GM23338 (cell line): ENCODE measurements around the gene ZCCHC12. TPM values are rescaled to one million over a fixed set of nuclear protein-coding genes. Genes with fewer than 3 reads are reported as not detected.

Source experiments
- ATAC-seq: fragments of 200-7000 bp; cut with Tn5 transposase; 3 replicates; pipeline ENCODE4 v1.9.1; 2020
- DNase-seq: peaks from one replicate; pipeline ENCODE4 v3.0.0-alpha.2; 2015; ENCODE audit warnings: low spot score
- H2AFZ ChIP-seq: fragments of 200-600 bp; sonication (generic); 2 replicates; pipeline ENCODE4 v1.8.0; 2016; ENCODE audit warnings: antibody characterized with exemption, mild to moderate bottlenecking, moderate library complexity
- H3F3A ChIP-seq: fragments of 200-600 bp; sonication (generic); replicated peaks from 2 replicates; pipeline ENCODE4 v1.8.0; 2017; ENCODE audit warnings: antibody characterized with exemption, mixed run types, low read depth
- H3K27ac ChIP-seq: fragments of 200-600 bp; sonication (generic); 2 replicates; pipeline ENCODE4 v1.6.1; 2016; ENCODE audit warnings: low read depth
- H3K27me3 ChIP-seq: fragments of 200-600 bp; sonication (generic); 2 replicates; pipeline ENCODE4 v1.8.0; 2016; ENCODE audit warnings: mild to moderate bottlenecking, mixed run types, moderate library complexity; ENCODE audit not compliant: insufficient read depth
- H3K36me3 ChIP-seq: fragments of 200-600 bp; sonication (generic); 2 replicates; pipeline ENCODE4 v1.8.0; 2016; ENCODE audit warnings: mild to moderate bottlenecking; ENCODE audit not compliant: insufficient read depth
- H3K4me1 ChIP-seq: fragments of 200-600 bp; sonication (generic); 2 replicates; pipeline ENCODE4 v1.8.0; 2016; ENCODE audit warnings: mild to moderate bottlenecking, moderate library complexity; ENCODE audit not compliant: insufficient read depth
- H3K4me2 ChIP-seq: fragments of 200-600 bp; sonication (generic); 2 replicates; pipeline ENCODE4 v1.7.1; 2017; ENCODE audit warnings: mixed run types
- H3K4me3 ChIP-seq: fragments of 200-600 bp; sonication (generic); 2 replicates; pipeline ENCODE4 v1.6.1; 2016; ENCODE audit warnings: mixed run types
- H3K79me2 ChIP-seq: fragments of 200-600 bp; sonication (generic); replicated peaks from 2 replicates; pipeline ENCODE4 v1.8.0; 2017; ENCODE audit warnings: mild to moderate bottlenecking; ENCODE audit not compliant: insufficient read depth
- H3K9me2 ChIP-seq: fragments of 200-600 bp; sonication (generic); 2 replicates; pipeline ENCODE4 v1.8.0; 2017; ENCODE audit not compliant: insufficient read depth
- H4K20me1 ChIP-seq: fragments of 200-600 bp; sonication (generic); replicated peaks from 2 replicates; pipeline ENCODE4 v1.8.0; 2017; ENCODE audit warnings: mild to moderate bottlenecking; ENCODE audit not compliant: insufficient read depth
- H3K27ac Mint-ChIP-seq: 2 replicates; pipeline ENCODE4 v1.8.0; 2020; ENCODE audit warnings: inconsistent platforms, mild to moderate bottlenecking, moderate library complexity, mixed read lengths
- H3K27me3 Mint-ChIP-seq: 3 replicates; pipeline ENCODE4 v1.8.0; 2022; ENCODE audit warnings: low read depth, mild to moderate bottlenecking, moderate library complexity, mixed read lengths, inconsistent platforms; ENCODE audit not compliant: insufficient read depth, poor library complexity
- H3K36me3 Mint-ChIP-seq: 3 replicates; pipeline ENCODE4 v1.8.0; 2021; ENCODE audit warnings: low read depth, mild to moderate bottlenecking, inconsistent platforms, moderate library complexity, mixed read lengths
- H3K4me1 Mint-ChIP-seq: 3 replicates; pipeline ENCODE4 v1.8.0; 2020; ENCODE audit warnings: mild to moderate bottlenecking, inconsistent platforms, mixed read lengths
- H3K4me3 Mint-ChIP-seq: 3 replicates; pipeline ENCODE4 v1.8.0; 2021; ENCODE audit warnings: moderate library complexity, mild to moderate bottlenecking, inconsistent platforms, mixed read lengths
- H3K9me3 Mint-ChIP-seq: 3 replicates; pipeline ENCODE4 v1.8.0; 2020; ENCODE audit warnings: moderate library complexity, mild to moderate bottlenecking, inconsistent platforms, mixed read lengths
- CREB1 ChIP-seq: fragments of 250-450 bp; sonication (Bioruptor Pico); IDR thresholded peaks from 2 replicates; pipeline ENCODE4 v1.5.0; 2020; ENCODE audit warnings: low read depth, mild to moderate bottlenecking, moderate library complexity
- EZH2 ChIP-seq: fragments of 200-600 bp; sonication (generic); IDR thresholded peaks from one replicate; pipeline ENCODE4 v1.8.0; 2017; ENCODE audit warnings: antibody characterized with exemption, mild to moderate bottlenecking, low read depth; ENCODE audit not compliant: unreplicated experiment
- EZH2phosphoT487 ChIP-seq: fragments of 200-600 bp; sonication (generic); IDR thresholded peaks from one replicate; pipeline ENCODE4 v1.8.1; 2018; ENCODE audit warnings: antibody characterized with exemption; ENCODE audit not compliant: unreplicated experiment
- JUNB ChIP-seq: IDR thresholded peaks from one replicate; pipeline ENCODE4 v1.6.1; 2016; ENCODE audit warnings: antibody characterized with exemption; ENCODE audit not compliant: unreplicated experiment
- NANOG ChIP-seq: IDR thresholded peaks from 2 replicates; pipeline ENCODE4 v1.6.1; 2016; ENCODE audit warnings: antibody characterized with exemption, borderline replicate concordance
- POLR2AphosphoS5 ChIP-seq: IDR thresholded peaks from 2 replicates; pipeline ENCODE4 v1.6.1; 2016; ENCODE audit warnings: antibody characterized with exemption, low read depth
- STAT1 ChIP-seq: IDR thresholded peaks from one replicate; pipeline ENCODE4 v1.6.1; 2016; ENCODE audit warnings: antibody characterized with exemption; ENCODE audit not compliant: unreplicated experiment
- ZNF331 ChIP-seq: fragments of 250-450 bp; sonication (Bioruptor Pico); IDR thresholded peaks from 2 replicates; pipeline ENCODE4 v1.5.0; 2020; ENCODE audit warnings: low read depth, mild to moderate bottlenecking, moderate library complexity
- polyA plus RNA-seq: library from polyadenylated mRNA; unstranded; fragments of >200 nt; fragmentation: Nextera tagmentation; extraction: Ambion mirVana; gene quantifications from 2 replicates; pipeline ENCODE4 v1.2.1, GENCODE V29; 2016
- total RNA-seq: library from RNA; depleted of rRNA; stranded (reverse); fragments of >200 nt; shearing (Covaris generic); gene quantifications from 2 replicates; pipeline ENCODE4 v1.2.3, GENCODE V29; 2014
- TF ChIP-seq, protein P1 (sequence below): fragments of 250-450 bp; sonication (Bioruptor Pico); IDR thresholded peaks from 2 replicates; pipeline ENCODE4 v1.5.0; 2020; ENCODE audit warnings: mild to moderate bottlenecking, moderate library complexity
- TF ChIP-seq, protein P2 (sequence below): IDR thresholded peaks from 2 replicates; pipeline ENCODE4 v1.6.1; 2016; ENCODE audit warnings: antibody characterized with exemption
- TF ChIP-seq, protein P3 (sequence below), 2 experiments: fragments of 200-600 bp in 1 of 2; sonication (generic) in 1 of 2; conservative IDR thresholded peaks; 2 replicates each; pipeline versions ENCODE4 v1.5.1 to v1.6.1; 2016 to 2017; ENCODE audit warnings: antibody characterized with exemption in 2 of 2, low read depth in 2 of 2, mild to moderate bottlenecking in 2 of 2, moderate library complexity in 1 of 2
- TF ChIP-seq, protein P4 (sequence below): IDR thresholded peaks from one replicate; pipeline ENCODE4 v1.6.1; 2018; ENCODE audit warnings: antibody characterized with exemption; ENCODE audit not compliant: unreplicated experiment

ZCCHC12 gene
- total and polyA plus RNA-seq, 2 experiments from 2014 or later, result 0.32 to 0.38 TPM

DNA sequence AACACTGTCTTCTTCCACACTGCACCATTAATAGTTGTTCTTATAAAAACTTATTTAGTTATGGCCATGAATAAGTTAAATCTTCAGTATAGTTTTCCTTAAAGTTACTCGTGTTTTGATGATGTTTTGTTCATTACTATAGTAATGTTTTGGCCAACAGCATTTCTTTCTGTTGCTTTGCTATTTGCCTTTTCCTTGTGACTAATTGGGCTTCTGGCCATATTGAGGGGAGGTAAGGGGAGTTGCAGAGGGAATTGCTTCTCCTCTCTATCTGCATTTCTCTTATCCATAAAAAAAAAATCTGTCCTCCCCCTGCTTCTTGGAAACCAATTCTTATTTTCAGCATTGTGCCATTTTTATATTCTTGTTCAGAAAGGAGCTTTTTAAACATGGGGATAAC lies 42.7 kb upstream of the ZCCHC12 start (continued):
- TF ChIP-seq NANOG, result no peak

DNA sequence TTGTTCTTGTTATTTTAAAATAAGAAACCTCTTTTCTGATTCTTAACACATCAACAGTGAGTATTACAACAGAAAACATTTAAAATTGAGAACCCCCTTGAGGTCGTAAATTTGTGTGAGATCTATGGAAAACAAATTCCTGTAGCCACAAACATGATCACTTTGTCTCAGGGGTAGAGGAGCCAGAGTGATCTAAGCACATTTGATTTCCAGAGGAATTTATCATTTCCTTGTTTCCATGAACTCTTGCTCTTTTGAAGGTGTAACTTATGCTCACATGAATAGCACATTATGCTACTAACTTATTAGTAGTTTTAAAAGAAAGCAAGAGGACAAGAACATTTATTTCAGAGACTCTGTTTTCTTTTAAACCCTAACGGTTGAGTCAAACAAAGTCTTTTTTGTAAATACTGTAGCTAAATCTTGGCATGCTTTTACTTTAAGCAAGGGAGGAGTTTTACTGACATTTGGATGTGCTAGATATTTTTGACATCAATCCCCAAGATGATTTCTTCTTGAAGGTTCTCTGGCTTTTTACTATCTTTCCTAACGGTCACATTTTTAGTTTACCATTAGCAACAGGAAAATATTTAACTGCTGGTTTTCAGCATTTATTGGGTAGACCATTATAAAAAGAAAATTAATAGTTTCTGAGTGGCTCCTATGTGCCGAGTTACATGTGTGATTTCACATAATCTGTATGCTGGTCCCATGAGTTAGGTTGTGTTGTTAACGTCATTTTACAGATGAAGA lies 27.9 kb upstream of the ZCCHC12 start:
- H3K27ac Mint-ChIP-seq, result no peak overlapping the region

More for the DNA sequence above, 27.9 kb upstream of the ZCCHC12 start:
- no peaks in the 10 kb centered on the region for H3K9me3 Mint-ChIP-seq
- H3F3A ChIP-seq, result no peaks in the 10 kb centered on the region
- H3K4me1 ChIP-seq, result peaks cover 4% of the 10 kb centered on the region
- DNase-seq (no peak), ATAC-seq (no peak)
- H3K36me3 Mint-ChIP-seq, result no peaks in the 10 kb centered on the region
- no peaks in the 10 kb centered on the region for H3K36me3 ChIP-seq
- no peak overlapping the region for H3K4me2 ChIP-seq
- H3K27me3 Mint-ChIP-seq, result no peaks in the 10 kb centered on the region
- TF ChIP-seq CREB1 (CRISPR knock-in tag) (no peak), NANOG (no peak), EZH2phosphoT487 (no peak), EZH2 (no peak), JUNB (no peak), STAT1 (no peak), POLR2AphosphoS5 (no peak), ZNF331 (no peak)
- TF ChIP-seq, protein P1, sequence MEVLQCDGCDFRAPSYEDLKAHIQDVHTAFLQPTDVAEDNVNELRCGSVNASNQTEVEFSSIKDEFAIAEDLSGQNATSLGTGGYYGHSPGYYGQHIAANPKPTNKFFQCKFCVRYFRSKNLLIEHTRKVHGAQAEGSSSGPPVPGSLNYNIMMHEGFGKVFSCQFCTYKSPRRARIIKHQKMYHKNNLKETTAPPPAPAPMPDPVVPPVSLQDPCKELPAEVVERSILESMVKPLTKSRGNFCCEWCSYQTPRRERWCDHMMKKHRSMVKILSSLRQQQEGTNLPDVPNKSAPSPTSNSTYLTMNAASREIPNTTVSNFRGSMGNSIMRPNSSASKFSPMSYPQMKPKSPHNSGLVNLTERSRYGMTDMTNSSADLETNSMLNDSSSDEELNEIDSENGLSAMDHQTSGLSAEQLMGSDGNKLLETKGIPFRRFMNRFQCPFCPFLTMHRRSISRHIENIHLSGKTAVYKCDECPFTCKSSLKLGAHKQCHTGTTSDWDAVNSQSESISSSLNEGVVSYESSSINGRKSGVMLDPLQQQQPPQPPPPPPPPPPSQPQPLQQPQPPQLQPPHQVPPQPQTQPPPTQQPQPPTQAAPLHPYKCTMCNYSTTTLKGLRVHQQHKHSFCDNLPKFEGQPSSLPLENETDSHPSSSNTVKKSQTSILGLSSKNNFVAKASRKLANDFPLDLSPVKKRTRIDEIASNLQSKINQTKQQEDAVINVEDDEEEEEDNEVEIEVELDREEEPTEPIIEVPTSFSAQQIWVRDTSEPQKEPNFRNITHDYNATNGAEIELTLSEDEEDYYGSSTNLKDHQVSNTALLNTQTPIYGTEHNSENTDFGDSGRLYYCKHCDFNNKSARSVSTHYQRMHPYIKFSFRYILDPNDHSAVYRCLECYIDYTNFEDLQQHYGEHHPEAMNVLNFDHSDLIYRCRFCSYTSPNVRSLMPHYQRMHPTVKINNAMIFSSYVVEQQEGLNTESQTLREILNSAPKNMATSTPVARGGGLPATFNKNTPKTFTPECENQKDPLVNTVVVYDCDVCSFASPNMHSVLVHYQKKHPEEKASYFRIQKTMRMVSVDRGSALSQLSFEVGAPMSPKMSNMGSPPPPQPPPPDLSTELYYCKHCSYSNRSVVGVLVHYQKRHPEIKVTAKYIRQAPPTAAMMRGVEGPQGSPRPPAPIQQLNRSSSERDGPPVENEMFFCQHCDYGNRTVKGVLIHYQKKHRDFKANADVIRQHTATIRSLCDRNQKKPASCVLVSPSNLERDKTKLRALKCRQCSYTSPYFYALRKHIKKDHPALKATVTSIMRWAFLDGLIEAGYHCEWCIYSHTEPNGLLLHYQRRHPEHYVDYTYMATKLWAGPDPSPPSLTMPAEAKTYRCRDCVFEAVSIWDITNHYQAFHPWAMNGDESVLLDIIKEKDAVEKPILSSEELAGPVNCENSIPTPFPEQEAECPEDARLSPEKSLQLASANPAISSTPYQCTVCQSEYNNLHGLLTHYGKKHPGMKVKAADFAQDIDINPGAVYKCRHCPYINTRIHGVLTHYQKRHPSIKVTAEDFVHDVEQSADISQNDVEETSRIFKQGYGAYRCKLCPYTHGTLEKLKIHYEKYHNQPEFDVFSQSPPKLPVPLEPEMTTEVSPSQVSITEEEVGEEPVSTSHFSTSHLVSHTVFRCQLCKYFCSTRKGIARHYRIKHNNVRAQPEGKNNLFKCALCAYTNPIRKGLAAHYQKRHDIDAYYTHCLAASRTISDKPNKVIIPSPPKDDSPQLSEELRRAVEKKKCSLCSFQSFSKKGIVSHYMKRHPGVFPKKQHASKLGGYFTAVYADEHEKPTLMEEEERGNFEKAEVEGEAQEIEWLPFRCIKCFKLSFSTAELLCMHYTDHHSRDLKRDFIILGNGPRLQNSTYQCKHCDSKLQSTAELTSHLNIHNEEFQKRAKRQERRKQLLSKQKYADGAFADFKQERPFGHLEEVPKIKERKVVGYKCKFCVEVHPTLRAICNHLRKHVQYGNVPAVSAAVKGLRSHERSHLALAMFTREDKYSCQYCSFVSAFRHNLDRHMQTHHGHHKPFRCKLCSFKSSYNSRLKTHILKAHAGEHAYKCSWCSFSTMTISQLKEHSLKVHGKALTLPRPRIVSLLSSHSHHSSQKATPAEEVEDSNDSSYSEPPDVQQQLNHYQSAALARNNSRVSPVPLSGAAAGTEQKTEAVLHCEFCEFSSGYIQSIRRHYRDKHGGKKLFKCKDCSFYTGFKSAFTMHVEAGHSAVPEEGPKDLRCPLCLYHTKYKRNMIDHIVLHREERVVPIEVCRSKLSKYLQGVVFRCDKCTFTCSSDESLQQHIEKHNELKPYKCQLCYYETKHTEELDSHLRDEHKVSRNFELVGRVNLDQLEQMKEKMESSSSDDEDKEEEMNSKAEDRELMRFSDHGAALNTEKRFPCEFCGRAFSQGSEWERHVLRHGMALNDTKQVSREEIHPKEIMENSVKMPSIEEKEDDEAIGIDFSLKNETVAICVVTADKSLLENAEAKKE (CRISPR knock-in tag), result no peak
- TF ChIP-seq, protein P2, sequence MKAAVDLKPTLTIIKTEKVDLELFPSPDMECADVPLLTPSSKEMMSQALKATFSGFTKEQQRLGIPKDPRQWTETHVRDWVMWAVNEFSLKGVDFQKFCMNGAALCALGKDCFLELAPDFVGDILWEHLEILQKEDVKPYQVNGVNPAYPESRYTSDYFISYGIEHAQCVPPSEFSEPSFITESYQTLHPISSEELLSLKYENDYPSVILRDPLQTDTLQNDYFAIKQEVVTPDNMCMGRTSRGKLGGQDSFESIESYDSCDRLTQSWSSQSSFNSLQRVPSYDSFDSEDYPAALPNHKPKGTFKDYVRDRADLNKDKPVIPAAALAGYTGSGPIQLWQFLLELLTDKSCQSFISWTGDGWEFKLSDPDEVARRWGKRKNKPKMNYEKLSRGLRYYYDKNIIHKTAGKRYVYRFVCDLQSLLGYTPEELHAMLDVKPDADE, result no peak
- TF ChIP-seq, protein P3, sequence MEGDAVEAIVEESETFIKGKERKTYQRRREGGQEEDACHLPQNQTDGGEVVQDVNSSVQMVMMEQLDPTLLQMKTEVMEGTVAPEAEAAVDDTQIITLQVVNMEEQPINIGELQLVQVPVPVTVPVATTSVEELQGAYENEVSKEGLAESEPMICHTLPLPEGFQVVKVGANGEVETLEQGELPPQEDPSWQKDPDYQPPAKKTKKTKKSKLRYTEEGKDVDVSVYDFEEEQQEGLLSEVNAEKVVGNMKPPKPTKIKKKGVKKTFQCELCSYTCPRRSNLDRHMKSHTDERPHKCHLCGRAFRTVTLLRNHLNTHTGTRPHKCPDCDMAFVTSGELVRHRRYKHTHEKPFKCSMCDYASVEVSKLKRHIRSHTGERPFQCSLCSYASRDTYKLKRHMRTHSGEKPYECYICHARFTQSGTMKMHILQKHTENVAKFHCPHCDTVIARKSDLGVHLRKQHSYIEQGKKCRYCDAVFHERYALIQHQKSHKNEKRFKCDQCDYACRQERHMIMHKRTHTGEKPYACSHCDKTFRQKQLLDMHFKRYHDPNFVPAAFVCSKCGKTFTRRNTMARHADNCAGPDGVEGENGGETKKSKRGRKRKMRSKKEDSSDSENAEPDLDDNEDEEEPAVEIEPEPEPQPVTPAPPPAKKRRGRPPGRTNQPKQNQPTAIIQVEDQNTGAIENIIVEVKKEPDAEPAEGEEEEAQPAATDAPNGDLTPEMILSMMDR (conservative IDR thresholded peaks at IDR 0.05; ENCODE audit: low read depth in 2 of 2), result no peak
- TF ChIP-seq, protein P4, sequence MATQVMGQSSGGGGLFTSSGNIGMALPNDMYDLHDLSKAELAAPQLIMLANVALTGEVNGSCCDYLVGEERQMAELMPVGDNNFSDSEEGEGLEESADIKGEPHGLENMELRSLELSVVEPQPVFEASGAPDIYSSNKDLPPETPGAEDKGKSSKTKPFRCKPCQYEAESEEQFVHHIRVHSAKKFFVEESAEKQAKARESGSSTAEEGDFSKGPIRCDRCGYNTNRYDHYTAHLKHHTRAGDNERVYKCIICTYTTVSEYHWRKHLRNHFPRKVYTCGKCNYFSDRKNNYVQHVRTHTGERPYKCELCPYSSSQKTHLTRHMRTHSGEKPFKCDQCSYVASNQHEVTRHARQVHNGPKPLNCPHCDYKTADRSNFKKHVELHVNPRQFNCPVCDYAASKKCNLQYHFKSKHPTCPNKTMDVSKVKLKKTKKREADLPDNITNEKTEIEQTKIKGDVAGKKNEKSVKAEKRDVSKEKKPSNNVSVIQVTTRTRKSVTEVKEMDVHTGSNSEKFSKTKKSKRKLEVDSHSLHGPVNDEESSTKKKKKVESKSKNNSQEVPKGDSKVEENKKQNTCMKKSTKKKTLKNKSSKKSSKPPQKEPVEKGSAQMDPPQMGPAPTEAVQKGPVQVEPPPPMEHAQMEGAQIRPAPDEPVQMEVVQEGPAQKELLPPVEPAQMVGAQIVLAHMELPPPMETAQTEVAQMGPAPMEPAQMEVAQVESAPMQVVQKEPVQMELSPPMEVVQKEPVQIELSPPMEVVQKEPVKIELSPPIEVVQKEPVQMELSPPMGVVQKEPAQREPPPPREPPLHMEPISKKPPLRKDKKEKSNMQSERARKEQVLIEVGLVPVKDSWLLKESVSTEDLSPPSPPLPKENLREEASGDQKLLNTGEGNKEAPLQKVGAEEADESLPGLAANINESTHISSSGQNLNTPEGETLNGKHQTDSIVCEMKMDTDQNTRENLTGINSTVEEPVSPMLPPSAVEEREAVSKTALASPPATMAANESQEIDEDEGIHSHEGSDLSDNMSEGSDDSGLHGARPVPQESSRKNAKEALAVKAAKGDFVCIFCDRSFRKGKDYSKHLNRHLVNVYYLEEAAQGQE, result no peak
- H3K9me2 ChIP-seq, result no peaks in the 10 kb centered on the region
- H3K4me1 Mint-ChIP-seq, result peaks cover 17% of the 10 kb centered on the region; the same call in 2 of the 3 replicates
- H3K27ac ChIP-seq, result no peak overlapping the region
- H3K4me3 Mint-ChIP-seq, result no peak overlapping the region
- no peaks in the 10 kb centered on the region for H4K20me1 ChIP-seq
- no peak overlapping the region for H3K4me3 ChIP-seq
- H3K79me2 ChIP-seq, result no peaks in the 10 kb centered on the region
- no peaks in the 10 kb centered on the region for H3K27me3 ChIP-seq
- no peak overlapping the region for H2AFZ ChIP-seq
